Brain microvascular endothelial cell (primary cell): ENCODE results near the gene NDC1.
A peak's percentile ranks its signal among the peaks of the same experiment; 100 is the strongest.

Experiments used
- DNase-seq: peaks from one replicate; pipeline ENCODE4 v3.0.0-alpha.2; 2020
- H3K27ac ChIP-seq: fragments of 250-450 bp; sonication (Bioruptor Pico); 2 replicates; pipeline ENCODE4 v1.5.1; 2020; ENCODE audit warnings: mild to moderate bottlenecking, moderate library complexity
- H3K27me3 ChIP-seq: fragments of 250-450 bp; sonication (Bioruptor Pico); replicated peaks from 2 replicates; pipeline ENCODE4 v1.5.1; 2020; ENCODE audit warnings: mild to moderate bottlenecking
- H3K36me3 ChIP-seq: fragments of 250-450 bp; sonication (Bioruptor Pico); replicated peaks from 2 replicates; pipeline ENCODE4 v1.5.1; 2020; ENCODE audit warnings: mild to moderate bottlenecking
- H3K4me3 ChIP-seq: 2 replicates; pipeline ENCODE4 v1.5.1; 2011; ENCODE audit warnings: low read depth, mild to moderate bottlenecking, control low read depth, low read length, moderate library complexity
- in situ Hi-C: cut with HindIII; loops from 2 replicates; pipeline ENCODE4 v1.10.0; 2017; ENCODE audit warnings: low sequenced_read_pairs, low pct_ligation_motif_present
- TF ChIP-seq, protein P1 (sequence below): IDR thresholded peaks from 2 replicates; pipeline ENCODE4 v1.5.1; 2011; ENCODE audit warnings: low read depth, mild to moderate bottlenecking, moderate library complexity, low read length, control low read depth, inconsistent platforms; ENCODE audit errors: missing control alignments

Gene NDC1

DNA sequence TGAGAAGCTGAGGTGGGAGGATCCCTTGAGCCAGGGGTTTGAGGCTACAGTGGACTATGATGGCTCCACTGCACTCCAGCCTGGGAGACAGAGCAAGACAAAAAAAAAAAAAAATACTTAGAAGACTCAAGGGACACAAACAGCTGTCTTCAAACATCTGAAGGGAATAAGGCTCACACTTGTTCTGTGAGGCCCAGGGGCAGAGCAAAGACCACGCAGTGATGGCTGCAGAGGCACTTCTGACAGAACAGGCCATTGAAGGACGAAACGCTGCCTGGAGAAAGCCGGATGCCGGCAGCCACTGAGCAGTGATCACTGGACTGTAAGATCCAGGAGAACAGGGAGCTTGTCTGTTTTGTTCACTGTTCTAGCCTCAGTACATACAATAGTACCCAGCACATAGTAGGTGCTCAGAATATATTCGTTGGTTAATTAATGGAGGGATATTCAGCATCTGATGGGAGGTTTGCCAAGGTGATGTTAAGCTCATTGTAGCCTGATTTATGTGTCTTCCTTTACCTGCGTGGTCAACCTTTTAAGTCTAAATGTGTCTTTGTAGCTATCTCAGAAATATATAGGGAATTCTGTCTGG lies 12.1 kb upstream of the NDC1 start:
- no peak for DNase-seq
- no peak overlapping the region for H3K4me3 ChIP-seq
- in situ Hi-C loops, result no loop called here
- no peak overlapping the region for H3K27ac ChIP-seq
- no peaks in the 10 kb centered on the region for H3K36me3 ChIP-seq
- TF ChIP-seq, protein P1, sequence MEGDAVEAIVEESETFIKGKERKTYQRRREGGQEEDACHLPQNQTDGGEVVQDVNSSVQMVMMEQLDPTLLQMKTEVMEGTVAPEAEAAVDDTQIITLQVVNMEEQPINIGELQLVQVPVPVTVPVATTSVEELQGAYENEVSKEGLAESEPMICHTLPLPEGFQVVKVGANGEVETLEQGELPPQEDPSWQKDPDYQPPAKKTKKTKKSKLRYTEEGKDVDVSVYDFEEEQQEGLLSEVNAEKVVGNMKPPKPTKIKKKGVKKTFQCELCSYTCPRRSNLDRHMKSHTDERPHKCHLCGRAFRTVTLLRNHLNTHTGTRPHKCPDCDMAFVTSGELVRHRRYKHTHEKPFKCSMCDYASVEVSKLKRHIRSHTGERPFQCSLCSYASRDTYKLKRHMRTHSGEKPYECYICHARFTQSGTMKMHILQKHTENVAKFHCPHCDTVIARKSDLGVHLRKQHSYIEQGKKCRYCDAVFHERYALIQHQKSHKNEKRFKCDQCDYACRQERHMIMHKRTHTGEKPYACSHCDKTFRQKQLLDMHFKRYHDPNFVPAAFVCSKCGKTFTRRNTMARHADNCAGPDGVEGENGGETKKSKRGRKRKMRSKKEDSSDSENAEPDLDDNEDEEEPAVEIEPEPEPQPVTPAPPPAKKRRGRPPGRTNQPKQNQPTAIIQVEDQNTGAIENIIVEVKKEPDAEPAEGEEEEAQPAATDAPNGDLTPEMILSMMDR, result no peak
- H3K27me3 ChIP-seq, result no peaks in the 10 kb centered on the region

DNA sequence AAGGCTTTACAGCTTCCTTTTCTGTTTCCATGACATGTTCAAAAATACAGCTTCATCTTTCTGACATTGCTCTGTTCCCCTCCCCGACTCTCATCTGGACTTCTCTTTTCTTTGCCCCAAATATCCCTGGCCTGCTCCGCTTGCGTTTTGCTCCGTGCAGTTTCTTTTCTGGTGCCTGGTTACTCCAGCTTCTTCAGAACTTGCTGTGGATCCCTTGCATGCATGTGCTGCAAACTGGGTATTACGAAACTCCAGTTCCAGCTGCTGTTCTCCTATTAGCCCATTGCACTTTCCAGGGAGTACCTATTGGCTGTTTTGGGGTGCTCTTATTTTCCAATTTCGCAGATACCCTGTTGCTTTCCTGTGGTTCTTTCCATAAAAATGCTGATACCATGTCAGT lies 9.9 kb upstream of the NDC1 start:
- no peak for DNase-seq
- Histone ChIP-seq H3K4me3 (no peak overlapping the region), H3K27ac (no peak overlapping the region), H3K36me3 (no peaks in the 10 kb centered on the region), H3K27me3 (no peaks in the 10 kb centered on the region)
- TF ChIP-seq, protein P1, result no peak
- in situ Hi-C loops, result no loop called here

DNA sequence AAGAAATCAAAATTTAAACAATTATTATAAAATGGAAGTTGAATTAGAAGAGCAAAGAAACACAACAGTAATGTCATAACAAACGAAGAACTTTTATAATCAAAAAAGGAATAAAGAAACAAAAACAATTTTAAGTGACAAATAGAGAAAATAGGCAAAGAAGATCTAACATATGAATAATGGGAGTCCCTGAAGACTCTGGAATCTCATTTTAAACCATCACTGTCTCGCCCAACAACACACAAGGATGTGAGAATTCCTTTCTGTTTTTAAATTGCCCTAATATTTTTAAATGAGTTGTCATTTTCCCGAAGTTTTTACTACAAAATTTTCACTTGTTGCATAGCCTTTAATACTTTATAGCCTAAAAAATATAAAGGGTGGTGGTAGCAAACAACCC lies 4.3 kb upstream of the NDC1 start:
- no peak for DNase-seq
- H3K36me3 ChIP-seq, result no peaks in the 10 kb centered on the region
- H3K27ac ChIP-seq, result no peak overlapping the region
- TF ChIP-seq, protein P1, result no peak
- no peaks in the 10 kb centered on the region for H3K27me3 ChIP-seq
- in situ Hi-C loops, result no loop called here
- no peak overlapping the region for H3K4me3 ChIP-seq

DNA sequence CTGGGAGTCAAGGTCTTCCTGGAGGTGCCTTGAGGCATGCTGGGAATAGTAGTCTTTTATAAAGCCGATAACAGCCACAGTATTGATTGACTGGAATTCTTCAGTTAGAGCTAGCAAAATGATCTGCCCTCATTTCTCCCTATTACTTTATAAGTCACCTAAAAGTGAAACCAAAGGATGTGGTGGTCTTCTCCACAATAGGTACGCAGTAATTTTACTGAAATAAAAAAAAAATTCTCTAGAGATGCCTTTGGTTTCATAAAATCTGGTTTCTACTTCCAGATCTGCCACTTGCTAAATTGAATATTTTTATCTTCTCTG lies 518 bp upstream of the NDC1 start:
- H3K4me3 ChIP-seq, result peak overlapping the region; percentile 98
- no peaks in the 10 kb centered on the region for H3K36me3 ChIP-seq
- in situ Hi-C loops, result no loop called here
- peak overlapping the region; percentile 96 for H3K27ac ChIP-seq
- TF ChIP-seq, protein P1, result no peak
- H3K27me3 ChIP-seq, result no peaks in the 10 kb centered on the region
- no peak for DNase-seq

DNA sequence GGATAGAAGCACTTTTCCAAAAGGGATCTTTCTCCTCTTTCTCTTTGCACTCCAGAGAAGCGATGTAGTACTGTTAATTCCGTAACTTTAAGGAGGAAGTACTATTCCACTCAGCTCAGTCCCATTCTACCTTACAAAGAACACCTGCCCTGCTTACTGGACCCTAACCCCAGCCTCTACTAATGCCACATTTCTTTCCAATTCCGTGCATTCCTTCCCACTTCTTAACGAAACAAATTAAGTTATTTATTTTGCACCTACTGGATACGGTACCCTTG lies 511 bp downstream of the NDC1 start:
- TF ChIP-seq, protein P1, result no peak
- no peak for DNase-seq
- peak overlapping the region; percentile 96 for H3K27ac ChIP-seq
- in situ Hi-C loops, result no loop called here
- peak overlapping the region; percentile 98 for H3K4me3 ChIP-seq
- H3K36me3 ChIP-seq, result no peaks in the 10 kb centered on the region
- H3K27me3 ChIP-seq, result no peaks in the 10 kb centered on the region

DNA sequence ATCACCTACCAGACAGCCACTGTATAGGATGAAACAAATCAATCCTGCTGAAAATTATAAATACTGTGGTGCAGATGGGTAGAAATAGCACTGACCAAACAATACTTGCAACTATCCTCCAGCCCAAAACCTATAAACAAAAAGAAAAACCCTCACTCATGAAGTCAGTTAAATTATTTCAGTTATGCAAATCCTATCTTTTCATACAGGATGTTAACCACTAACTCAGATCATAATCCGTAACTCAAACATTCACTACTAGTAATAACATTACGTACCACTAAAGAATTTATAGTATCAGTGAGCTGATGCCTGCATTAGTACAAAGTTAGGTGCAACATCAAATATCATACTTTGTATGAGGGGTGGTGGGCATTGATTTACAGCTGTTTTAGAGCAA lies 2.6 kb downstream of the NDC1 start:
- Histone ChIP-seq H3K27me3 (no peaks in the 10 kb centered on the region), H3K4me3 (no peak overlapping the region), H3K36me3 (no peaks in the 10 kb centered on the region), H3K27ac (peak overlapping the region; percentile 21)
- peak; percentile 1 for DNase-seq
- in situ Hi-C loops, result no loop called here
- TF ChIP-seq, protein P1, result no peak
